IMR-90 (cell line): Measurements from ENCODE around the gene IKZF3. TPM values are rescaled to one million over a fixed set of nuclear protein-coding genes. Genes with fewer than 3 reads are reported as not detected.

Source experiments
- ATAC-seq: fragments of 200-7000 bp; cut with Tn5 transposase; 2 replicates; pipeline ENCODE4 v1.9.1; 2020; ENCODE audit warnings: low read depth, mild to moderate bottlenecking, moderate library complexity
- BruUV-seq: library from RNA; stranded (reverse); fragments of 400-500 nt; replicated peaks from 2 replicates; lab custom pipeline; 2021; lab: Mats Ljungman, UMichigan
- CTCF ChIA-PET: fragments of 300-600 bp; formaldehyde crosslinking; extraction: SDS; loops from one replicate; lab custom pipeline; 2021; ENCODE audit warnings: antibody characterized with exemption; lab: Yijun Ruan, JAX
- POLR2A ChIA-PET: fragments of 300-600 bp; sonication (Branson Sonifier 250); formaldehyde crosslinking; loops from one replicate; lab custom pipeline; 2022; ENCODE audit warnings: antibody characterized with exemption; ENCODE audit not compliant: unreplicated experiment; lab: Charles Lee
- DNase-seq: peaks from one replicate; pipeline ENCODE4 v3.0.0; 2013
- H2AFZ ChIP-seq: replicated peaks from 2 replicates; pipeline ENCODE3; 2013; ENCODE audit warnings: low read length, mild to moderate bottlenecking; ENCODE audit not compliant: poor library complexity
- H2AK5ac ChIP-seq: 2 replicates; pipeline ENCODE4 v1.6.1; 2013; ENCODE audit warnings: low read depth, low read length, inconsistent platforms
- H2AK9ac ChIP-seq: replicated peaks from 2 replicates; pipeline ENCODE3; 2013; ENCODE audit warnings: mild to moderate bottlenecking, low read depth, low read length, moderate library complexity; ENCODE audit not compliant: poor library complexity
- H2BK120ac ChIP-seq: 2 replicates; pipeline ENCODE4 v1.6.1; 2013; ENCODE audit warnings: low read depth, low read length, inconsistent platforms
- H2BK15ac ChIP-seq: 3 replicates; pipeline ENCODE4 v1.6.1; 2013; ENCODE audit warnings: low read depth, low read length, inconsistent platforms
- H2BK20ac ChIP-seq: 2 replicates; pipeline ENCODE4 v1.6.1; 2013; ENCODE audit warnings: low read depth, mild to moderate bottlenecking, inconsistent platforms, low read length, moderate library complexity
- H2BK5ac ChIP-seq: 2 replicates; pipeline ENCODE4 v1.6.1; 2013; ENCODE audit warnings: mild to moderate bottlenecking, low read depth, low read length, inconsistent platforms; ENCODE audit not compliant: poor library complexity, severe bottlenecking
- H3K14ac ChIP-seq: replicated peaks from 2 replicates; pipeline ENCODE4 v1.6.1; 2013; ENCODE audit warnings: low read depth, low read length, inconsistent platforms
- H3K18ac ChIP-seq: 2 replicates; pipeline ENCODE4 v1.6.1; 2013; ENCODE audit warnings: low read depth, low read length, control low read depth
- H3K23ac ChIP-seq: 2 replicates; pipeline ENCODE4 v1.6.1; 2013; ENCODE audit warnings: low read depth, low read length, inconsistent platforms
- H3K27ac ChIP-seq: 2 replicates; pipeline ENCODE4 v1.5.1; 2013; ENCODE audit warnings: mild to moderate bottlenecking, control low read depth, low read length; ENCODE audit not compliant: insufficient read depth
- H3K27me3 ChIP-seq: 2 replicates; pipeline ENCODE4 v1.6.1; 2013; ENCODE audit warnings: low read length; ENCODE audit not compliant: control insufficient read depth, insufficient read depth
- H3K36me3 ChIP-seq: 2 replicates; pipeline ENCODE4 v1.6.1; 2013; ENCODE audit warnings: low read length, mixed read lengths; ENCODE audit not compliant: control insufficient read depth, insufficient read depth
- H3K4ac ChIP-seq: 2 replicates; pipeline ENCODE4 v1.6.1; 2013; ENCODE audit warnings: low read depth, low read length, inconsistent platforms
- H3K4me1 ChIP-seq: 2 replicates; pipeline ENCODE4 v1.6.1; 2013; ENCODE audit warnings: low read length, mixed read lengths; ENCODE audit not compliant: control insufficient read depth, insufficient read depth
- H3K4me2 ChIP-seq: 2 replicates; pipeline ENCODE4 v1.6.1; 2013; ENCODE audit warnings: low read depth, mild to moderate bottlenecking, control low read depth, low read length, moderate library complexity
- H3K4me3 ChIP-seq: 2 replicates; pipeline ENCODE4 v1.5.1; 2013; ENCODE audit warnings: low read depth, mild to moderate bottlenecking, control low read depth, low read length, moderate library complexity; ENCODE audit not compliant: insufficient read depth
- H3K56ac ChIP-seq: 2 replicates; pipeline ENCODE4 v1.6.1; 2013; ENCODE audit warnings: low read length, inconsistent platforms; ENCODE audit not compliant: insufficient read depth; ENCODE audit errors: extremely low read depth
- H3K79me1 ChIP-seq, 2 experiments: 2 replicates each; pipeline ENCODE4 v1.6.1; 2013; ENCODE audit warnings: low read length in 2 of 2, inconsistent platforms in 1 of 2, low read depth in 1 of 2
- H3K9ac ChIP-seq: 2 replicates; pipeline ENCODE4 v1.6.1; 2013; ENCODE audit warnings: low read depth, low read length, control low read depth
- H3K9me1 ChIP-seq: 2 replicates; pipeline ENCODE4 v1.6.1; 2013; ENCODE audit warnings: low read length, inconsistent platforms; ENCODE audit not compliant: insufficient read depth
- H3K9me3 ChIP-seq: 2 replicates; pipeline ENCODE4 v1.6.1; 2013; ENCODE audit warnings: low read length; ENCODE audit not compliant: control insufficient read depth, insufficient read depth
- H4K20me1 ChIP-seq: 2 replicates; pipeline ENCODE4 v1.6.1; 2013; ENCODE audit warnings: low read length, inconsistent platforms; ENCODE audit not compliant: insufficient read depth
- H4K5ac ChIP-seq: 2 replicates; pipeline ENCODE4 v1.6.1; 2013; ENCODE audit warnings: mild to moderate bottlenecking, low read depth, low read length, control low read depth
- H4K8ac ChIP-seq, 2 experiments: 2 replicates each; pipeline ENCODE4 v1.6.1; 2013; ENCODE audit warnings: low read depth in 2 of 2, low read length in 2 of 2, control low read depth in 1 of 2, inconsistent platforms in 1 of 2
- H4K91ac ChIP-seq: 2 replicates; pipeline ENCODE4 v1.6.1; 2013; ENCODE audit warnings: low read depth, low read length, inconsistent platforms; ENCODE audit not compliant: insufficient read depth
- BHLHE40 ChIP-seq: fragments of 150-350 bp; IDR thresholded peaks from 2 replicates; pipeline ENCODE4 v1.6.1; 2016; ENCODE audit warnings: mild to moderate bottlenecking, low read depth, low read length
- CEBPB ChIP-seq: IDR thresholded peaks from 2 replicates; pipeline ENCODE4 v1.6.1; 2012; ENCODE audit warnings: low read depth, low read length, improper control_type of control experiment
- CTCF ChIP-seq: conservative IDR thresholded peaks from 2 replicates; pipeline ENCODE4 v1.5.1; 2012; ENCODE audit warnings: mild to moderate bottlenecking, low read depth, low read length, improper control_type of control experiment
- ELK1 ChIP-seq: fragments of 150-350 bp; IDR thresholded peaks from 2 replicates; pipeline ENCODE4 v1.6.1; 2016; ENCODE audit warnings: low read depth, mild to moderate bottlenecking, low read length, moderate library complexity, borderline replicate concordance
- FOS ChIP-seq: fragments of 150-350 bp; IDR thresholded peaks from 2 replicates; pipeline ENCODE4 v1.6.1; 2016; ENCODE audit warnings: low read depth, low read length
- MAFK ChIP-seq: IDR thresholded peaks from 2 replicates; pipeline ENCODE4 v1.6.1; 2012; ENCODE audit warnings: low read depth, low read length, improper control_type of control experiment
- MAZ ChIP-seq: IDR thresholded peaks from 2 replicates; pipeline ENCODE4 v1.6.1; 2012; ENCODE audit warnings: low read depth, mild to moderate bottlenecking, low read length, improper control_type of control experiment, moderate library complexity, borderline replicate concordance
- MXI1 ChIP-seq: IDR thresholded peaks from 2 replicates; pipeline ENCODE4 v1.6.1; 2012; ENCODE audit warnings: low read depth, mild to moderate bottlenecking, low read length, moderate library complexity, borderline replicate concordance
- NFE2L2 ChIP-seq: fragments of 150-350 bp; IDR thresholded peaks from 2 replicates; pipeline ENCODE4 v1.6.1; 2016; ENCODE audit warnings: low read depth, mild to moderate bottlenecking, low read length
- POLR2A ChIP-seq: IDR thresholded peaks from 2 replicates; pipeline ENCODE4 v1.6.1; 2012; ENCODE audit warnings: mild to moderate bottlenecking, low read depth, low read length
- RFX5 ChIP-seq: IDR thresholded peaks from 2 replicates; pipeline ENCODE4 v1.8.0; 2012; ENCODE audit warnings: low read depth, mild to moderate bottlenecking, low read length, moderate library complexity
- SMC3 ChIP-seq: fragments of 150-350 bp; IDR thresholded peaks from 2 replicates; pipeline ENCODE4 v1.6.1; 2016; ENCODE audit warnings: low read depth, mild to moderate bottlenecking, antibody characterized with exemption, low read length, moderate library complexity
- WGBS, 2 experiments: methylation state at CpG; one replicate each; pipeline versions ENCODE4 v1.1.5 to v1.1.7; 2013; ENCODE audit warnings: missing lambda C conversion rate in 2 of 2; ENCODE audit not compliant: insufficient read length in 1 of 2; ENCODE audit errors: extremely low coverage in 2 of 2; 5-methylcytosine and 5-hydroxymethylcytosine counted together
- dilution Hi-C: fragments of 300-500 bp; cut with HindIII; formaldehyde crosslinking; loops from one replicate; pipeline ENCODE4 v1.14.3; 2018; ENCODE audit warnings: low sequenced_read_pairs; ENCODE audit not compliant: unreplicated experiment
- in situ Hi-C: fragments of 300-500 bp; cut with MboI; formaldehyde crosslinking; loops from 3 replicates; pipeline ENCODE4 v1.14.3; 2019; ENCODE audit warnings: low sequenced_read_pairs, inconsistent platforms, mixed read lengths
- intact Hi-C: fragments of 100-400 bp; cut with micrococcal nuclease; formaldehyde crosslinking; loops from 2 replicates; pipeline ENCODE4 v1.10.0; 2022
- polyA plus RNA-seq, 3 experiments: library from polyadenylated mRNA; depleted of rRNA; stranded (reverse); fragments of >200 nt; gene quantifications; 2 replicates each; pipeline ENCODE4 v1.2.3, GENCODE V29; 2012; ENCODE audit warnings: low replicate concordance in 1 of 3
- total RNA-seq: library from RNA; depleted of rRNA; stranded (reverse); fragments of >200 nt; gene quantifications from 2 replicates; pipeline ENCODE4 v1.2.3, GENCODE V29; 2012

The IKZF3 gene
- total and polyA plus RNA-seq, 2 of the 4 experiments (the other 2 are of a cell fraction), result not detected

GRCh38 chr17:39730095-39730921, 133.8 kb downstream of the IKZF3 start, which contains the start of gene MIEN1 (continued):
- TF ChIP-seq SMC3 (peak; percentile 40), POLR2A (peak; percentile 84), MXI1 (peak; percentile 32; the same call in 1 of the 2 replicates)

GRCh38 chr17:39729280-39729851, 134.7 kb downstream of the IKZF3 start:
- Histone ChIP-seq H2BK5ac (no peak overlapping the region), H4K8ac (peak overlapping the region in 1 of 2 experiments; percentile 85; a peak in 2 of 4 replicates), H2BK20ac (no peak overlapping the region), H4K5ac (no peak overlapping the region), H2AFZ (no peak overlapping the region), H3K9me1 (peaks cover 13% of the 10 kb centered on the region), H3K56ac (no peak overlapping the region), H3K23ac (no peak overlapping the region), H2BK15ac (no peak overlapping the region), H3K4ac (no peak overlapping the region), H4K91ac (no peak overlapping the region), H2AK5ac (peak overlapping the region; percentile 84; the same call in 1 of the 2 replicates), H4K20me1 (no peaks in the 10 kb centered on the region; the same call in 1 of the 2 replicates), H3K27ac (no peak overlapping the region), H3K4me2 (peak overlapping the region; percentile 95), H3K36me3 (peaks cover 39% of the 10 kb centered on the region), H2BK120ac (no peak overlapping the region), H3K79me1 (peaks cover 9 to 17% of the 10 kb centered on the region in 2 experiments), H3K4me1 (peaks cover 5% of the 10 kb centered on the region; the same call in 1 of the 2 replicates), H3K18ac (no peak overlapping the region), H3K9ac (peak overlapping the region; percentile 83), H2AK9ac (peak overlapping the region; percentile 97), H3K4me3 (peak overlapping the region; percentile 74), H3K9me3 (no peaks in the 10 kb centered on the region), H3K27me3 (no peaks in the 10 kb centered on the region), H3K14ac (peak overlapping the region; percentile 83)
- TSS peak; percentile 94 for BruUV-seq
- 83% methylated on average over 1 of the region's 6 CpGs; no CpG with 5 or more reads in 1 of the 2 experiments for WGBS, 2 experiments
- ChIA-PET POLR2A (no interaction called here), CTCF (interaction anchor here (0.5 to 1.8 kb wide), 3 partner anchors 20 to 108 kb away, joined by 3 to 5 read pairs (median 3); no protein-coding TSS in a partner anchor)
- in situ Hi-C loops, result no loop called here
- DNase-seq (peak; percentile 32), ATAC-seq (no peak)
- intact Hi-C loops, result no loop called here
- dilution Hi-C loops, result no loop called here
- no peak for TF ChIP-seq FOS
- no peak for TF ChIP-seq MXI1
- no peak for TF ChIP-seq MAZ
- TF ChIP-seq RFX5, result no peak
- no peak for TF ChIP-seq CEBPB
- TF ChIP-seq BHLHE40, result no peak
- no peak for TF ChIP-seq CTCF
- no peak for TF ChIP-seq POLR2A
- TF ChIP-seq NFE2L2, result no peak
- TF ChIP-seq MAFK, result no peak
- TF ChIP-seq ELK1, result no peak
